ENCODE measurements around the gene TEDC2.

GRCh38 chr16:2494616-2495015 lies 34.7 kb downstream of the TEDC2 start:
- no peak for TF ChIP-seq CTCF (conservative IDR thresholded peaks at IDR 0.05; ENCODE audit: low read depth, low read length)
- no peak for TF ChIP-seq EZH2 (IDR thresholded peaks at IDR 0.05; ENCODE audit: borderline replicate concordance, low read depth, low read length, poor library complexity, severe bottlenecking)
